22Rv1 (cell line): Measurements from ENCODE around the gene IMMP2L.
"Not testable (repeated sequence)": the region's sequence is repeated elsewhere in the genome, so short reads cannot be mapped to it uniquely, and the experiment has no call there.

Source experiments
- H3K27ac ChIP-seq: fragments of 450-650 bp; 2 replicates; pipeline ENCODE4 v1.5.1; 2017
- ZFX ChIP-seq: fragments of 450-650 bp; IDR thresholded peaks from 2 replicates; pipeline ENCODE4 v1.6.1; 2017; ENCODE audit warnings: antibody characterized with exemption, borderline replicate concordance
- TF ChIP-seq, protein P1 (sequence below): fragments of 450-650 bp; IDR thresholded peaks from 2 replicates; pipeline ENCODE4 v1.5.1; 2017; ENCODE audit warnings: mild to moderate bottlenecking

IMMP2L gene

DNA sequence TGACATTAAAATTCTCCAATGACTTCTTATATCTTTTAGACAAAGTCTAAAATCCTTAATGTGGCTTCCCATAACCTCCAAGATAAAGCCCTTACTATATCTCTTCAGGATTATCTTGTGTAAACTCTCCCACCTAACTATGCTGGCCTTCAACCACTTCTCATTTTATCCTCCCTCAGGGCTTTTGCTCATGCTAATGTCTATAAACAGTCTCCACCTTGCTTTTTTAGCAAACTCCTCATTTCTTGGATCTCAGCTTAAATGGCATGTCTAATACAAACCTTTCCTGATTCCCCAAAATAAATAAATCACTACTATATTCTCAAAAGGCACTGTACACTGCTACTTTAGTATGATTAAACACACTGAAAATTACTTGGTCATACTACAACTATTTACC is 290.2 kb downstream of the IMMP2L start:
- TF ChIP-seq ZFX: no peak
- TF ChIP-seq, protein P1, sequence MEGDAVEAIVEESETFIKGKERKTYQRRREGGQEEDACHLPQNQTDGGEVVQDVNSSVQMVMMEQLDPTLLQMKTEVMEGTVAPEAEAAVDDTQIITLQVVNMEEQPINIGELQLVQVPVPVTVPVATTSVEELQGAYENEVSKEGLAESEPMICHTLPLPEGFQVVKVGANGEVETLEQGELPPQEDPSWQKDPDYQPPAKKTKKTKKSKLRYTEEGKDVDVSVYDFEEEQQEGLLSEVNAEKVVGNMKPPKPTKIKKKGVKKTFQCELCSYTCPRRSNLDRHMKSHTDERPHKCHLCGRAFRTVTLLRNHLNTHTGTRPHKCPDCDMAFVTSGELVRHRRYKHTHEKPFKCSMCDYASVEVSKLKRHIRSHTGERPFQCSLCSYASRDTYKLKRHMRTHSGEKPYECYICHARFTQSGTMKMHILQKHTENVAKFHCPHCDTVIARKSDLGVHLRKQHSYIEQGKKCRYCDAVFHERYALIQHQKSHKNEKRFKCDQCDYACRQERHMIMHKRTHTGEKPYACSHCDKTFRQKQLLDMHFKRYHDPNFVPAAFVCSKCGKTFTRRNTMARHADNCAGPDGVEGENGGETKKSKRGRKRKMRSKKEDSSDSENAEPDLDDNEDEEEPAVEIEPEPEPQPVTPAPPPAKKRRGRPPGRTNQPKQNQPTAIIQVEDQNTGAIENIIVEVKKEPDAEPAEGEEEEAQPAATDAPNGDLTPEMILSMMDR: no peak
- no peak overlapping the region for H3K27ac ChIP-seq

DNA sequence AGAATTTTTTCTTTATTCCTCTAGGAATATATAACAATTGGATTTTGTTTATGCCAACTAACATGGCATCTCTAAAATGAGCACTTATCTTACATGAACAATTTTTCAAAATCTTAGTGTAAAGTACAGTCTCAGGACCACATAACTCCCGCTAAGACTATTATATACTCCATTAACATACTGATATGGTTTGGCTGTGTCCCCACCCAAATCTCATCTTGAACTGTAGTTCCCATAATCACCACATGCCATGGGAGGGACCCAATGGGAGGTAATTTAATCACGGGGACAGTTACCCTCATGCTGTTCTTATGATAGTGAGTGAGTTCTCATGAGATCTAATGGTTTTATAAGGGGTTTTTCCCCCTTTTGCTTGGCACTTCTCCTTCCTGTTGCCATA is 291.5 kb downstream of the IMMP2L start:
- not testable (repeated sequence) for H3K27ac ChIP-seq

DNA sequence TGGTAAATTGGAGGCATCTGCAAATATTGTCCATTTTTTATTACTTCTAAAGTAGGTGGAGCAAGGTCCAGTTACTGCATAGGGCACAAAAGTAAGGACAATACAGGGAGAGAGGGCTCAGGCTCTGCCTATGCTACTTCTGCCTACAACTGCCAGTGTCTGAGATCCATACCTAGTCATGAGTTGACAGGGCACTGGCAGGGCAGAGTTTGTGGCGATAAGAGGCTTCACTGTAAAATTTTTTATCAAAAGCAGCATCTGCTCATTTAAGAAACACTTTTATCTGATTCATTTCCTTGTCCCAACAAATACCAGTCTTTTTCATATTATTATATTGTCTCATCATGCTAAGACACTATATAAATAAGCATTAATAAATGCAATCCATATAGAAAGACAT is 293.4 kb downstream of the IMMP2L start:
- H3K27ac ChIP-seq: no peak overlapping the region
- TF ChIP-seq, protein P1: no peak
- no peak for TF ChIP-seq ZFX

DNA sequence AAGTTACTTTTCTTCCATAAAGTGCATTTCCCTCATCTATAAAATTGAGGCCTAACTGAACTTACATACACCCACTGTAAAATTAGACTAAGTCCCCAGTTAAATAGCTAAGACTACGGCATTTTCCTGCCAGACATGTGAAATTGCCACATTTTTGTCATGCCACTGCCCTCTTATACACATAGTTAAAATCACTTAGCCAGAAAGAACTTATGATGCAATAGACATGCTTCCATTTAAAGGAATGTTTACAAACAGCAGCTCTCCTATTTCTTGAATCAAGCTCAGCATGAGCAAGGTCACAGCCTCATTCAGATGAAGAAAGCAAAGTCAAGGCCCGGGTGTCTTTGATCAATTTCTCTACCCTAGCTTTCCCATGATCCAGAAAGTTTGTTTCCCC is 295.7 kb downstream of the IMMP2L start:
- no peak overlapping the region for H3K27ac ChIP-seq
- TF ChIP-seq, protein P1: no peak
- TF ChIP-seq ZFX: no peak

DNA sequence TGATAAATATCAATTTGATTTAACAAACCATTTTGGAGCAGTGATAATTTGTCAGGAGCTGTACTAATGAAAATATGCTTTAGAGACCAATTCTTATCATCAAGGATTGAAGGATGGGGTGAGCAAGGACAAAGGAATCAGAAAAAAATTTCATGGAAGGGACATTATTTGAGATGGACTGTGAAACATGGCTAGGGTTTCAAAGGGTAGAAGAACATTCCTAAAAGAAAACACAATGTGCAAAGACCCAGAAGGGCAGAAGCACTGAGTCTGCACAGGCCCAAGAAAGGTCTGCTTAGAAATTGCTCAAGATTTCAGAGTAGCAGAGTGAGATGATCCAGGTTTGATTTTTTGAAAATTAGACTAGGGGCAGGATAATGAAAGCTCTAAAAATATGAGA is 296.9 kb downstream of the IMMP2L start:
- no peak overlapping the region for H3K27ac ChIP-seq
- TF ChIP-seq, protein P1: no peak
- no peak for TF ChIP-seq ZFX

DNA sequence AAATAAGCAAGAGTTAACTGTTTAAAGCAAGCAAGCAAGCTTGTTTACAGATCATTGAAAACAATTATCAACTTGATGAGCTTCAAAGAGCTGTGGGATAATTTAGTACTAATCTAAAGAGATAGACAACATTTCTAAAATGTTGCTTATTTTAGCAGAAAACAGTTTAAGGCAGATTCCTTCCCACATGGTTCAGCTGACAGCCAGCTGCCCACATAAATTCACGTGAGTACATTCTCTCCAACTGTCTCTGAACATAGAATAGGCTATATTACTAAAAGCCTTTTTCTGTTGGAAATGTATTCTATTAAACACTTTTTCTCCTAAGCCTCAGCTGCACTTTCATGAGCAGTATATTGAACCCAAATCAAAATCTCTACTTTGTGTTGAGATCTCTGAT is 297.3 kb downstream of the IMMP2L start:
- no peak overlapping the region for H3K27ac ChIP-seq
- TF ChIP-seq, protein P1: no peak
- no peak for TF ChIP-seq ZFX

DNA sequence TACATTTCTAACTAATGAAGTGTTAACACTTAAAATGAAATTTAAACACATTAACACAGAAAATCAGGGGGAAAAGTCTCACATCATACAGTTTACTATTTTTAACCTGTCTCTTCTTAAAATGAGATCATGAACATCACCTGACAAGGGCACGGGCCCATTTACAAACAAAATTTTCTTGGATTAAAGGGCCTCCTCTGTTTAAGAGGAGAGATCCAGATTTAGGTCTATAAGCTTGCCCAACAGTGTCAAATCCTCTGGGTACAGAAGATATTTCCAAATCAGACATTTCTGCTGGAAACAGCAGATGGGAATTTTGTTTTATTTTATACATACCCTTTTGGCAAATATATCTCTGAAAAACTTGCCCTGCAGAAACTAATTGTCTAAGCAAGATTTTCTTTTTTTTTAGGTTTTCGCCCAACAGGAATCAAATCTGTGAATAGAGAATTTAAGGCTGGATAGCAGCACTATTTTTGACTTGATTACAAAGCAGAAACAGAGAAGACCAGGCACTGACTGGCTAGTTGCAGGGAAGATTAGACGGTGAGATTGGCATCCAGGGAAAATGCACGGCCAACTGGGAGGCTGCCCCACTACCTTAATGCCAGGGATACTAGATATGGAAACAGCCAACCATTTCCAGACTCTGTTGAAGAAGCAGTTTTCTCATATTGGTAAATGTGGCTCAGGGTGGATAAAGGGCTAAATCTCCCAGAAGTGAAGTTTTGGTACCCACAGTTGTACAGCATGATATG is 298.0 kb downstream of the IMMP2L start:
- no peak overlapping the region for H3K27ac ChIP-seq
- TF ChIP-seq, protein P1: no peak
